WTC11 (cell line): ENCODE results near the gene SLC49A3. TPM values are rescaled to one million over a fixed set of nuclear protein-coding genes. Genes with fewer than 3 reads are reported as not detected.

Experiments used
- ATAC-seq: fragments of 200-7000 bp; cut with Tn5 transposase; 2 replicates; pipeline ENCODE4 v1.10.0; 2021; ENCODE audit warnings: mild to moderate bottlenecking, moderate library complexity
- CTCF ChIA-PET: fragments of 300-600 bp; sonication (Branson Sonifier 250); formaldehyde crosslinking; loops from one replicate; lab custom pipeline; 2021; ENCODE audit warnings: antibody characterized with exemption; lab: Charles Lee
- POLR2A ChIA-PET: fragments of 350-600 bp; sonication (Branson Sonifier 250); formaldehyde crosslinking; loops from one replicate; lab custom pipeline; 2021; ENCODE audit warnings: antibody characterized with exemption; lab: Charles Lee
- DNase-seq: peaks from one replicate; pipeline ENCODE4 v3.0.0; 2021; ENCODE audit warnings: low spot score
- H3K27ac Mint-ChIP-seq: 2 replicates; pipeline ENCODE4 v1.8.0; 2021; ENCODE audit warnings: mixed read lengths
- H3K27me3 Mint-ChIP-seq: 2 replicates; pipeline ENCODE4 v1.8.0; 2021; ENCODE audit warnings: low read depth, mild to moderate bottlenecking, moderate library complexity, mixed read lengths
- H3K36me3 Mint-ChIP-seq: 2 replicates; pipeline ENCODE4 v1.8.0; 2021; ENCODE audit warnings: mixed read lengths
- H3K4me1 Mint-ChIP-seq: 2 replicates; pipeline ENCODE4 v1.8.0; 2022; ENCODE audit warnings: mixed read lengths
- H3K4me3 Mint-ChIP-seq: 2 replicates; pipeline ENCODE4 v1.8.0; 2021; ENCODE audit warnings: mild to moderate bottlenecking, moderate library complexity, mixed read lengths
- H3K9me3 Mint-ChIP-seq: 2 replicates; pipeline ENCODE4 v1.8.0; 2021; ENCODE audit warnings: mixed read lengths
- ATF1 ChIP-seq: sonication (generic); formaldehyde crosslinking; IDR thresholded peaks from 2 replicates; pipeline ENCODE4 v1.8.1; 2023; ENCODE audit warnings: mild to moderate bottlenecking, moderate library complexity, missing genetic modification reagents
- CBFB ChIP-seq: sonication (generic); formaldehyde crosslinking; IDR thresholded peaks from 2 replicates; pipeline ENCODE4 v1.8.1; 2022; ENCODE audit warnings: mild to moderate bottlenecking, low read depth, missing genetic modification reagents
- CDX4 ChIP-seq: fragments of 250-450 bp; sonication (Bioruptor Pico); IDR thresholded peaks from 2 replicates; pipeline ENCODE4 v1.9.0; 2021; ENCODE audit warnings: moderate library complexity, mild to moderate bottlenecking, inconsistent platforms, borderline replicate concordance
- CREB1 ChIP-seq: sonication (generic); formaldehyde crosslinking; IDR thresholded peaks from 2 replicates; pipeline ENCODE4 v1.8.0; 2023; ENCODE audit warnings: mild to moderate bottlenecking, missing genetic modification reagents
- ELF4 ChIP-seq: sonication (generic); formaldehyde crosslinking; IDR thresholded peaks from 2 replicates; pipeline ENCODE4 v1.8.1; 2022; ENCODE audit warnings: low read depth, mild to moderate bottlenecking, moderate library complexity, missing genetic modification reagents
- FOXJ3 ChIP-seq: sonication (generic); formaldehyde crosslinking; IDR thresholded peaks from 2 replicates; pipeline ENCODE4 v1.9.0; 2021; ENCODE audit warnings: missing genetic modification reagents, mild to moderate bottlenecking, borderline replicate concordance
- GTF2I ChIP-seq: fragments of 250-450 bp; sonication (Bioruptor Pico); conservative IDR thresholded peaks from 2 replicates; pipeline ENCODE4 v1.4.0; 2021; ENCODE audit warnings: mild to moderate bottlenecking
- IRF2 ChIP-seq: sonication (generic); formaldehyde crosslinking; IDR thresholded peaks from 2 replicates; pipeline ENCODE4 v1.8.0; 2022; ENCODE audit warnings: low read depth, missing genetic modification reagents, borderline replicate concordance
- MAX ChIP-seq: sonication (generic); formaldehyde crosslinking; IDR thresholded peaks from 2 replicates; pipeline ENCODE4 v1.8.0; 2022; ENCODE audit warnings: mild to moderate bottlenecking, missing genetic modification reagents
- NR1H2 ChIP-seq: sonication (generic); formaldehyde crosslinking; IDR thresholded peaks from 2 replicates; pipeline ENCODE4 v1.9.0; 2021; ENCODE audit warnings: mild to moderate bottlenecking, moderate library complexity, missing genetic modification reagents
- NR3C1 ChIP-seq: sonication (generic); formaldehyde crosslinking; conservative IDR thresholded peaks from 2 replicates; pipeline ENCODE4 v1.8.1; 2023; ENCODE audit warnings: low read depth, mild to moderate bottlenecking, missing genetic modification reagents
- SP1 ChIP-seq: sonication (generic); formaldehyde crosslinking; conservative IDR thresholded peaks from 2 replicates; pipeline ENCODE4 v1.8.1; 2022; ENCODE audit warnings: missing genetic modification reagents
- TEAD1 ChIP-seq: sonication (generic); formaldehyde crosslinking; IDR thresholded peaks from 2 replicates; pipeline ENCODE4 v1.8.0; 2022; ENCODE audit warnings: mild to moderate bottlenecking, missing genetic modification reagents
- ZNF263 ChIP-seq: sonication (generic); formaldehyde crosslinking; IDR thresholded peaks from 2 replicates; pipeline ENCODE4 v1.8.1; 2022; ENCODE audit warnings: low read depth, mild to moderate bottlenecking, moderate library complexity, missing genetic modification reagents
- ZNF423 ChIP-seq: fragments of 250-450 bp; sonication (Bioruptor Pico); IDR thresholded peaks from 2 replicates; pipeline ENCODE4 v2.1.2; 2022; ENCODE audit warnings: mild to moderate bottlenecking, moderate library complexity
- ZNF532 ChIP-seq: fragments of 250-450 bp; sonication (Bioruptor Pico); IDR thresholded peaks from 2 replicates; pipeline ENCODE4 v1.9.0; 2021; ENCODE audit warnings: mild to moderate bottlenecking, borderline replicate concordance
- ZNF671 ChIP-seq: fragments of 250-450 bp; sonication (Bioruptor Pico); IDR thresholded peaks from 2 replicates; pipeline ENCODE4 v1.8.0; 2021; ENCODE audit warnings: mild to moderate bottlenecking
- total RNA-seq: library from RNA; stranded (reverse); gene quantifications from 3 replicates; pipeline ENCODE4 v1.2.3, GENCODE V29; 2021
- TF ChIP-seq, protein P1 (sequence below): sonication (generic); formaldehyde crosslinking; IDR thresholded peaks from 2 replicates; pipeline ENCODE4 v1.8.1; 2023; ENCODE audit warnings: mild to moderate bottlenecking, missing genetic modification reagents, moderate library complexity
- TF ChIP-seq, protein P2 (sequence below): sonication (generic); formaldehyde crosslinking; IDR thresholded peaks from 2 replicates; pipeline ENCODE4 v1.8.0; 2022; ENCODE audit warnings: mild to moderate bottlenecking, missing genetic modification reagents

SLC49A3 gene
- total RNA-seq, 1 experiment from 2014 or later, result 5.8 TPM

DNA sequence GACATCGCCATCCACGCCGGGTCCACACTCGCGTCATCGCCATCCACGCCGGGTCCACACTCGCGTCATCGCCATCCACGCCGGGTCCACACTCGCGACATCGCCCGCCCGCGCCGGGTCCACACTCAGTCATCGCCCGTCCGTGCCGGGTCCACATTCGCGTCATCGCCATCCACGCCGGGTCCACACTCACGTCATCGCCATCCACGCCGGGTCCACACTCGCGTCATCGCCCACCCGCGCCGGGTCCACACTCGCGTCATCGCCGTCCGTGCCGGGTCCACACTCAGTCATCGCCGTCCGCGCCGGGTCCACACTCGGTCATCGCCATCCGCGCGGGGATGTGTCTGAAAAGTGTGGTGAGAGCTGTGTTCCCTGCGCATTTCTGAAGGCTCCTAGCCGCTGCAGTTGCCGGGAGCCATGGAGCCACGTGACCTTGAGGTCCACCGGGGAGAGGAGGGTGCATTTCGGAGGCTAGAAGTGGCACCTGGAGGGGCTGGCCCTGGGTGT is 34.0 kb upstream of the SLC49A3 start (continued):
- TF ChIP-seq ATF1 (CRISPR knock-in tag) (no peak), ZNF263 (CRISPR knock-in tag) (no peak), NR3C1 (CRISPR knock-in tag) (no peak), CBFB (CRISPR knock-in tag) (no peak), GTF2I (no peak), NR1H2 (CRISPR knock-in tag) (no peak)
- TF ChIP-seq, protein P1, sequence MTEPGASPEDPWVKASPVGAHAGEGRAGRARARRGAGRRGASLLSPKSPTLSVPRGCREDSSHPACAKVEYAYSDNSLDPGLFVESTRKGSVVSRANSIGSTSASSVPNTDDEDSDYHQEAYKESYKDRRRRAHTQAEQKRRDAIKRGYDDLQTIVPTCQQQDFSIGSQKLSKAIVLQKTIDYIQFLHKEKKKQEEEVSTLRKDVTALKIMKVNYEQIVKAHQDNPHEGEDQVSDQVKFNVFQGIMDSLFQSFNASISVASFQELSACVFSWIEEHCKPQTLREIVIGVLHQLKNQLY, result no peak

DNA sequence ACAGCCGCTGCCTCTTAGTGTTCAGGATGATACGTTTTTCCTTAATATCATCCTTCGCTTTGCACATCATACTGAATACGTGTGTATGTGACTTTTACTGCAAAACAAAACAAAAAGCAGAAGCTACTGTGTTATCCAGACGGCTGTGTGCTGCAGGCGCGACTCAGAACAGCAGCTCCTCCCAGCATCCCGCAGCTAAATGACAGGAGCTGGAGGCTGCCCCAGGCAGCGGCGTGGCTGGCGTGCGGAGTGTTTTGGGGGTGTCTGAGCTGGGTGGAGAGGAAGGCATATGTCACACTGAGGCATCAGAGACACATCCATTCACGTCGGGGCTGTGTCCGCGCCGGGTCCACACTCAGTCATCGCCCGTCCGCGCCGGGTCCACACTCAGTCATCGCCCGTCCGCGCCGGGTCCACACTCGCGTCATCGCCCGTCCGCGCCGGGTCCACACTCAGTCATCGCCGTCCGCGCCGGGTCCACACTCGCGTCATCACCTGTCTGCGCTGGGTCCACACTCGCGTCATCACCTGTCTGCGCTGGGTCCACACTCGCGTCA is 33.3 kb upstream of the SLC49A3 start:
- Mint-ChIP-seq H3K27me3 (no peaks in the 10 kb centered on the region), H3K4me3 (no peak overlapping the region), H3K4me1 (peaks cover 2% of the 10 kb centered on the region; the same call in 1 of the 2 replicates), H3K9me3 (no peaks in the 10 kb centered on the region), H3K27ac (no peak overlapping the region), H3K36me3 (peaks cover 9% of the 10 kb centered on the region)
- ChIA-PET POLR2A (no interaction called here), CTCF (interaction anchor here (0.9 kb wide), 1 partner anchor 20 kb away, joined by 4 read pairs; no protein-coding TSS in a partner anchor)
- DNase-seq, result no peak
- TF ChIP-seq ZNF532 (CRISPR knock-in tag), result no peak
- TF ChIP-seq ZNF671, result no peak
- no peak for TF ChIP-seq CREB1 (CRISPR knock-in tag)
- TF ChIP-seq FOXJ3 (CRISPR knock-in tag), result no peak
- no peak for TF ChIP-seq ZNF423 (CRISPR knock-in tag)
- TF ChIP-seq SP1 (CRISPR knock-in tag), result no peak
- TF ChIP-seq CDX4 (CRISPR knock-in tag), result no peak
- TF ChIP-seq, protein P2, sequence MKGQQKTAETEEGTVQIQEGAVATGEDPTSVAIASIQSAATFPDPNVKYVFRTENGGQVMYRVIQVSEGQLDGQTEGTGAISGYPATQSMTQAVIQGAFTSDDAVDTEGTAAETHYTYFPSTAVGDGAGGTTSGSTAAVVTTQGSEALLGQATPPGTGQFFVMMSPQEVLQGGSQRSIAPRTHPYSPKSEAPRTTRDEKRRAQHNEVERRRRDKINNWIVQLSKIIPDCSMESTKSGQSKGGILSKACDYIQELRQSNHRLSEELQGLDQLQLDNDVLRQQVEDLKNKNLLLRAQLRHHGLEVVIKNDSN (CRISPR knock-in tag), result no peak
- no peak for TF ChIP-seq ELF4
- TF ChIP-seq TEAD1, result no peak
- TF ChIP-seq NR1H2 (CRISPR knock-in tag), result no peak
- TF ChIP-seq IRF2, result no peak
- no peak for TF ChIP-seq MAX
- ATAC-seq, result no peak
